Stimulated activated CD8-positive, alpha-beta memory T cell treated with anti-CD3 and anti-CD28 coated beads, Interleukin-15, amount 100 ng/mL, for 1 hour (primary cell): ENCODE measurements around the gene FBN3.

Source experiments
- DNase-seq: peaks from one replicate; pipeline ENCODE4 v3.0.0-alpha.2; 2020; ENCODE audit warnings: low read depth

FBN3 gene

DNA sequence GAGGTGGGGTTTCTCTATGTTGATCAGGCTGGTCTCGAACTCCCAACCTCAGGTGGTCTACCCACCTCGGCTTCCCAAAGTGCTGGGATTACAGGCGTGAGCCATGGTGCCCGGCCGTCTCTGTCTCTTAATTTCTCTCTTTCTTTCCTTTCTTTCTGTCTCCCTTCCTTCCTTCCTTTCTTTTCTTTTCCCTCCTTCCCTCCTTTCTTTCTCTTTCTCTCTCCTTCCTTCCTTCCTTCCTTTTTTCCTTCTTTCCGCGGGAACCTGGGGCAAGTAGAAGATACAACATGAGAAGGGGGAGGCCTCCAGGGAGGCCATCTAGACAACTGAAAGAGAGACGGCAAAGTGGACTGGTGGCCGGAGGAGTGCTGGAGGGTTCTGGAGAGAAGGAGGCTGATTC, 128.7 kb downstream of the FBN3 start:
- DNase-seq = no peak

DNA sequence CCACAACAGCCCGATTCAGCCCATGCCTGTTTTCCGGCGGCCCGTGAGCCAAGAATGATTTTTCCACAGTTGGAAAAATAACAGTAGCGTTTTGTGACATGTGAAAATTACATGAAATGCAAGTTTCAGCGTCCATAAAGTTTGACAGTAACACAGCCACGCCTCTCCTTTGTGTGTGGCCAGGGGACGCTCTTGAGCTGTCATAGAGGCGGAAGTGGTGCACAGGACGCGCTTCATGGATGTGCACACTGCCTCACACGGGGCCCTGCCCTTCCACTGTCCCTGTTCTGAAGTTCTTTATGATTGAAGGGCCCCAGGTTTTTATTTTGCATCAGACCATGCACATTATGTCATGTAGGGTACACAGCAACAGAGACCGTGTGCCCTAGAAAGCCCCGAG, 131.6 kb downstream of the FBN3 start:
- DNase-seq = no peak
